Neural progenitor cell (in vitro differentiated cells): ENCODE data around the gene ME1.

ENCODE experiments used
- EZH2 ChIP-seq: fragments of 200-600 bp; sonication (generic); IDR thresholded peaks from 2 replicates; pipeline ENCODE4 v1.6.1; 2017; ENCODE audit warnings: antibody characterized with exemption, mild to moderate bottlenecking, moderate library complexity
- TF ChIP-seq, protein P1 (sequence below): fragments of 200-600 bp; sonication (generic); IDR thresholded peaks from 2 replicates; pipeline ENCODE4 v1.5.1; 2017; ENCODE audit warnings: antibody characterized with exemption, mild to moderate bottlenecking

GRCh38 chr6:83183082-83183828 is 247.6 kb downstream of the ME1 start:
- TF ChIP-seq, protein P1, sequence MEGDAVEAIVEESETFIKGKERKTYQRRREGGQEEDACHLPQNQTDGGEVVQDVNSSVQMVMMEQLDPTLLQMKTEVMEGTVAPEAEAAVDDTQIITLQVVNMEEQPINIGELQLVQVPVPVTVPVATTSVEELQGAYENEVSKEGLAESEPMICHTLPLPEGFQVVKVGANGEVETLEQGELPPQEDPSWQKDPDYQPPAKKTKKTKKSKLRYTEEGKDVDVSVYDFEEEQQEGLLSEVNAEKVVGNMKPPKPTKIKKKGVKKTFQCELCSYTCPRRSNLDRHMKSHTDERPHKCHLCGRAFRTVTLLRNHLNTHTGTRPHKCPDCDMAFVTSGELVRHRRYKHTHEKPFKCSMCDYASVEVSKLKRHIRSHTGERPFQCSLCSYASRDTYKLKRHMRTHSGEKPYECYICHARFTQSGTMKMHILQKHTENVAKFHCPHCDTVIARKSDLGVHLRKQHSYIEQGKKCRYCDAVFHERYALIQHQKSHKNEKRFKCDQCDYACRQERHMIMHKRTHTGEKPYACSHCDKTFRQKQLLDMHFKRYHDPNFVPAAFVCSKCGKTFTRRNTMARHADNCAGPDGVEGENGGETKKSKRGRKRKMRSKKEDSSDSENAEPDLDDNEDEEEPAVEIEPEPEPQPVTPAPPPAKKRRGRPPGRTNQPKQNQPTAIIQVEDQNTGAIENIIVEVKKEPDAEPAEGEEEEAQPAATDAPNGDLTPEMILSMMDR, result no peak
- no peak for TF ChIP-seq EZH2
